HG03103 (cell line): ENCODE data around the gene OSGIN1.

Source experiments
- ATAC-seq: cut with Tn5 transposase; IDR thresholded peaks from one replicate; pipeline ENCODE4 v1.9.1; 2021; ENCODE audit warnings: low read depth; ENCODE audit not compliant: unreplicated experiment

Gene OSGIN1

GRCh38 chr16:83995754-83996153 is 42.7 kb downstream of the OSGIN1 start:
- ATAC-seq = no peak

- no peak for ATAC-seq
These were observed 43.6 kb downstream of the OSGIN1 start for GRCh38 chr16:83996481-83997252.

GRCh38 chr16:83998091-83998490 is 45.1 kb downstream of the OSGIN1 start:
- ATAC-seq = no peak

- ATAC-seq = no peak
These were observed 48.1 kb downstream of the OSGIN1 start for GRCh38 chr16:84000989-84001642.

GRCh38 chr16:84001726-84002125 is 48.7 kb downstream of the OSGIN1 start:
- ATAC-seq = no peak

GRCh38 chr16:84003038-84003437 is 50.0 kb downstream of the OSGIN1 start:
- ATAC-seq = no peak

- no peak for ATAC-seq
These were observed 51.4 kb downstream of the OSGIN1 start for GRCh38 chr16:84004442-84004841.

GRCh38 chr16:84005391-84005790 is 52.4 kb downstream of the OSGIN1 start:
- no peak for ATAC-seq

GRCh38 chr16:84007520-84007919 is 54.5 kb downstream of the OSGIN1 start:
- no peak for ATAC-seq

- ATAC-seq = no peak
These were observed 54.9 kb downstream of the OSGIN1 start for GRCh38 chr16:84007965-84008364.

- no peak for ATAC-seq
These were observed 56.2 kb downstream of the OSGIN1 start for GRCh38 chr16:84009282-84009681.

GRCh38 chr16:84013787-84014569 is 60.9 kb downstream of the OSGIN1 start:
- ATAC-seq = peak; percentile 74

GRCh38 chr16:84014570-84015327 is 61.7 kb downstream of the OSGIN1 start:
- ATAC-seq = no peak

- ATAC-seq = no peak
These were observed 62.4 kb downstream of the OSGIN1 start for GRCh38 chr16:84015399-84015798.
